HG03103 (cell line): Measurements from ENCODE around the gene TPST1.
"Not testable (repeated sequence)": the region's sequence is repeated elsewhere in the genome, so short reads cannot be mapped to it uniquely, and the experiment has no call there.

ENCODE experiments used
- ATAC-seq: cut with Tn5 transposase; IDR thresholded peaks from one replicate; pipeline ENCODE4 v1.9.1; 2021; ENCODE audit warnings: low read depth; ENCODE audit not compliant: unreplicated experiment

Gene TPST1

GRCh38 chr7:66324985-66325384 is 119.9 kb downstream of the TPST1 start:
- ATAC-seq, result not testable (repeated sequence)

DNA sequence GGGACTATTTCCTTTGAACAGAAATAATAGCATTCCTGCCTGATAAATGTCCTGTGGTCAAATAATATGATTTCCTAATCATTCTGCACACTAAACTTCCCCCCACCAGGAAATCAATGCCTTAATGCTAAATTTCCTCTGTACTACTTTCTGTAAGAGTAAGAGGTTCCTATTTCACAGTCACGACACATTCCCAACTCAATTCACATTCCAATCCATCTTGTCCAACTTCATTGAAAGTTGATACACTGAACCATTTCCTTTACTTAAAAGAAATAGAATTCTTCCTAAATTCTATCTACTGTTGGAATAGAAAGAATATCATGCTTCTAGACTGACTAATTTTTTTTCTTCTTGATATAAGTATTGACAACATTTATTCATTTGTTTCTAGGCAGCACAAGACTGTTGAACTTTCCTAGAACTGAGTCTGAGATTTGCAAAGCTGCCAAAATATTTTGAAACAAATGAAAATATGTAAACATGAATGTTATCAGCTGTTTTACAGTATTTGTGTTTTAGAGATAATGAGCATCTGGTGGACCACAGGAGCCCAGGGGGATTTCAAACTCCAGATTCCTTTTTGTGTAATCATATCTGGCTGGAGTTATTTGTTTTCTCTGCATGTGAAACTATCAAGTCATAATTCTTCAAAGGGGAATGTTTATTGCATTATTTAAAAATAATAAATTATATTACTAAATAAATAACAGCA is 121.5 kb downstream of the TPST1 start:
- ATAC-seq, result no peak

GRCh38 chr7:66330961-66331360 is 125.8 kb downstream of the TPST1 start:
- no peak for ATAC-seq

DNA sequence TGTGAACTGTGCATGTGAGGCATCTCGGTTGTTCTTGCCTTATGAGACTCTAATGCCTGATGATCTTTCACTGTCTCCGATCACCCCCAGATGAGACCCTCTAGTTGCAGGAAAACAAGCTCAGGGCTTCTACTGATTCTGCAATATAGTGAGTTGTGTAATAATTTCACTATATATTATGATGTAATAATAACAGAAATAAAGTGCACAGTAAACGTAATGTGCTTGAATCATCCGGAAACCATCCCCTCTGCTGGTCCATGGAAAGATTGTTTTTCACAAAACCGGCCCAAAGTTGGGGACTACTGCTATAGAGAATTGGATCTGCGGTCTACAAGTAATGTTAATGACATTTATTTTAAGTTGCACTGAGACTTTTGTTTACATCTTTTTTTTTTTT is 126.7 kb downstream of the TPST1 start:
- ATAC-seq, result no peak

DNA sequence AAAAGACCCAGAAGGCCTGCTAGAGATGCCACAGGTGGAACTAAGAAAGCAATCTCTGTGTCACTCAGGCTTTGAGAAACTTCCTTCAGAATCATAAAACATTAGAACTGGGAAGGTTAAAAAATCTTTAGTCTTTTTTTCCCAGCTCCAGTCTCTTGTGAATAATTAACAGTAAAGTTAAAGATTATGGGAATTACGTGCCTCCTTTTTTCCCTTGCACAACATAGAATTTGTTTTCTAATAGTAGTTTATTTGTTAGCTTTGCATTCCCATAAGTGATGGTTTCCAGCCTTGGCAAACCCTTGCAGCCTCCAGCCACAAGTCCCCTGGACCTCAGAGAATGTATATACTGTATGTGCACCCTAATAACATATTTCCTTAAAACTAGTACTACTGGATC is 128.3 kb downstream of the TPST1 start:
- ATAC-seq, result no peak

DNA sequence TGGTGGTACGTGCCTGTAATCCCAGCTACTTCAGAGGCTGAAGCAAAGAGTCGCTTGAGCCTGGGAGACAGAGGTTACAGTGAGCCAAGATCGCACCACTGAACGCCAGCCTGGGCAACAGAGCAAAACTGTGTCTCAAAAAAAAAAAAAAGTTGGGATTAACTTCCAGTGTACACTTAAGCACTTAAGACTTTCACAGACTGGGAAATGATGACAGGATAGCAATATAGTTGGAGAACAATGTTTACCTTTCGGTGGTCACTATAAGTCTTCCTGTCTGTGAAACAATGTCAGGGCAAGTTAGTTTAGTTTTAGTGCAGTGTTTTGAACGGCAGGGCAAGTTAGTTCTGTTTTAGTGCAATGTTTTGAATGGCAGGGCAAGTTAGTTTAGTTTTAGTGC is 130.2 kb downstream of the TPST1 start:
- no peak for ATAC-seq

- no peak for ATAC-seq
Observed at GRCh38 chr7:66336760-66337159, 131.6 kb downstream of the TPST1 start.

- ATAC-seq, result no peak
Observed at GRCh38 chr7:66339141-66339540, 134.0 kb downstream of the TPST1 start.

- ATAC-seq, result no peak
Observed at GRCh38 chr7:66344166-66344565, 139.0 kb downstream of the TPST1 start.

GRCh38 chr7:66348531-66348930 is 143.4 kb downstream of the TPST1 start:
- ATAC-seq, result no peak

DNA sequence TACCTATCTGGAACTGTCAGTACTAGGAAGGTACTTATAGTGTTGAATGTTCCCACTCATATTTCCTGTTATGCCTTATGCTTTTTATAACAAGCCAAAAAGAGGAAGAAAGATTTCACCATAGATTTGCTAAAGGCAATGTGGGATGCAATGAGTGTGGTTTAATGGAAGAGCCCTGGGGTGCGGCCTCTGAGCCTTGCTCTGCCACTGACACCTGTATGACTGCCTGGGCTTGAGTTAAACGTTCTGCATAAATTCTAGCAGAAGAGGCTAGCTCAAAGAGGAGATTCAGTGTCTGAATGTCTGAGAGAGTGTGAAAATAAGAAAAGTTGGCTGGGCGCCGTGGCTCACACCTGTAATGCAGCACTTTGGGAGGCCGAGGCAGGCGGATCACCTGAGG is 143.8 kb downstream of the TPST1 start:
- ATAC-seq, result no peak

DNA sequence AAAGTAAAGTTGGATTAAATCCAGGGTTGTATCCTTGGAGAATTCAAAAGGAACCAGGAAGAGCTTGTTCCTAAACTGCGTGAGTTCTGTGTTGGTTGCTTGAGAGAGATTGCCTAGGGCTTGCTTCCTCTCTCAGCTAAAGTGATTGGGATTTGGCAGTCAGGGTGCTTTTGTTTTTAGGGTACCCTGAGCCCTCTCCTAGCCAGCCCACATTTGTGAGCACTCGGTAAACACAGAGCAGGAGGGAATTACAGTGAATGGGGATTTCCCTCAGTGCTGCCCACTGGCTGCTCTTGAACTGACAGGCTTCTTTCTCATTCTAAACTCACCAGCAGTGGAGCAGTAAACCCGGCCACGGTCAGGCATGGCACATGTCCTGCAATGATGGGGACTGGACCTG is 146.9 kb downstream of the TPST1 start:
- ATAC-seq, result no peak

DNA sequence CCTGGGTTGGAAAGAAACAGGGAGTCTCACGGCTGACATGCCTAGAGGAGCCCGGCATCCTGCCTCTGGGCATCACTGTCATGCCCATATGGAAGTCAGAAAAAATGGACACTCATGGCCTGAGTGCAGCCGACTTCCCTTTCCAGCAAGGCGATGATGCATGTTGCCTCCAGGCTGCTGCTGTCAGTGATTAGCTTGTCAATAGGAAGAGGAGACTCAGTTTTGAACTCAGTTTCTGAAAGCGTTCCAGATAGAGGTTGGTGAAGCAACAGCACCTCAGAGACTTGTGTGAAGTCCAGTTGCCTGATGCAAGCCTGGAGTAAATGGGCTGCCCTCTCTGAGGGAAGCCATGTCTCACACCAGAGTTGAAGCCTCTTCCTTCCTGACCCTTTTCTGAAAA is 148.4 kb downstream of the TPST1 start:
- no peak for ATAC-seq

GRCh38 chr7:66355756-66356155 is 150.6 kb downstream of the TPST1 start:
- ATAC-seq, result no peak

DNA sequence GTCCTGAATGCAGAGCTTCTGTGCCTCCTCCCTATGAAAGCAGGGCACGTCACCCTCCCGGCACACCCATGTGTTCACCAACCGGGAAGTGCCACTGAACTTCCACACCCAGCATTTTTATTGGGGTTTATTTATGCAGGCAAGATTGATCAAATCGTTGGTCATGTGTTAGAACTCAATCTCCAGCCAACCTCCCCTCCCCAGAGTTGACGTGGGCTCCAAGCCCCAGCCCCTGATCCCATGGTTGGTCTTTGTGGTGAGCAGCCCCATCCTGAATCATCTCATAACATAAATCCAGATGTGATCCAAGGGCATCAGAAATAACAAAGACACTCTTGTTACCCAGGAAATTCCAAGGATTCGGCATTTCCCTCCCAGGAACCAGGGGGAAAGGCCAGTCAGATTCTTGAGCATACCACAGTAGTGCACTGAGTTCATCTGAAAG is 151.2 kb downstream of the TPST1 start:
- no peak for ATAC-seq

- ATAC-seq, result no peak
Observed at GRCh38 chr7:66357087-66357486, 152.0 kb downstream of the TPST1 start.

DNA sequence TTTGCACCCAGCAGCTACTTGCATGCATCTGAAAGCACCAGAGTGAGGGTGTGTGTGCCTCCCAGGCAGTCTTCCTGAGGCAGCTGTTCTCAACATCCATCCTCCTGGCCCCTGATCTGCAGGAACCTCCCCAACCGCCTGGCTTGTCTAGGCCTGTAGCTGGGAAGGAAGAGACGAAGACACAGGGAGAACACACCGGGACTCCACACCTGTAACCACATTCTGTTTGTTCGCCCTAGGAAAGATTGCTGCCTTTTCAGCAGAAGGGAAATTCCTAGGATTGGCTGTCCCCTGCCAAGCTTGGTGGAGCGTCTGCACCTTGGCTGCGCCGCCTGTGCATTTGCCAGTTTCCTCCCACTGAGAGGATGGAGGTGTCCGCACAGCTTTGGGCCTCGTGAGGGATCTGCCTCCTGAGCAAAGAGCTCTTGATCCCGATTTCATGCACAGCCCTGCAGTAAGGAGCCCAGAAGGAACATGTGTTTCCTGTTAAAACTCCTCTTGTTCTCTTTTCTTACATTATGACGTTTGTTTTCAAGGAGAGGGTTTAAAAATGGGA is 154.6 kb downstream of the TPST1 start:
- ATAC-seq, result no peak

DNA sequence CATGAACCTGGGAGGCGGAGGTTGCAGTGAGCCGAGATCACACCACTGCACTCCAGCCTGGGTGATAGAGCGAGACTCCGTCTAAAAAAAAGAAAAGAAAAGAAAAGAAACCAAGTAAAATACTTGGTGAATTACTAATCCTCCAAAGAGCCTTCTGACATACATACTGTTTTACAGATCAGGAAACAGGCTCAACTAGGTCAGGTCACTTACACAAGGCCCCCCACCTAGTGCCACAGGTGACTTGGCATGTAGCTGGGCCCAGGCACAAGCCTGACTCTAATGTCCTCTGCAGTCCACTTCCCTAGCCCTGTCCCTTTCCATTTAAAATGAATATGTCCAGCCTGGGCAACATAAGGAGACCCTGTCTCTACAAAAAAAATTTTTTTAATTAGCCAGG is 157.0 kb downstream of the TPST1 start:
- ATAC-seq, result no peak

DNA sequence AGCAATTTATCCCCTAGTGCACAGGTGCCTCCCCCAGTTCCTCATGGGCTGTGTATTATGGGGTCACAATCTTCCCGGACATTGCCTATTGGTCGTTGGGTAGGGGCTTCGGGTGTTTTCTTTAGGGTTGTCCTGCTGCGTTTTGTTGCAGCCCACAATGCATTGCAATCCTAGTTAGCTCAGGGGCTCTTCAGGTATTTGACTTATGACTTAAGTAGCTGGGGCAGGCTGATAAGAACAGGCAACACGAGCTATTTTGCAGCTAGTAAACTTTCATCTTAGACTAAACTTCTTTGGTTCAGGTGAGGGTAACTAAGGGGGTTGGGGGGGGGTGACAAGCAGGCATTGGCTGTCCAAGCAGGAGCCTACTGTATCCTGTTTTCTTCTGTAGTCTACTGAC is 158.5 kb downstream of the TPST1 start:
- ATAC-seq, result no peak

- ATAC-seq, result not testable (repeated sequence)
Observed at GRCh38 chr7:66365031-66365430, 159.9 kb downstream of the TPST1 start.

DNA sequence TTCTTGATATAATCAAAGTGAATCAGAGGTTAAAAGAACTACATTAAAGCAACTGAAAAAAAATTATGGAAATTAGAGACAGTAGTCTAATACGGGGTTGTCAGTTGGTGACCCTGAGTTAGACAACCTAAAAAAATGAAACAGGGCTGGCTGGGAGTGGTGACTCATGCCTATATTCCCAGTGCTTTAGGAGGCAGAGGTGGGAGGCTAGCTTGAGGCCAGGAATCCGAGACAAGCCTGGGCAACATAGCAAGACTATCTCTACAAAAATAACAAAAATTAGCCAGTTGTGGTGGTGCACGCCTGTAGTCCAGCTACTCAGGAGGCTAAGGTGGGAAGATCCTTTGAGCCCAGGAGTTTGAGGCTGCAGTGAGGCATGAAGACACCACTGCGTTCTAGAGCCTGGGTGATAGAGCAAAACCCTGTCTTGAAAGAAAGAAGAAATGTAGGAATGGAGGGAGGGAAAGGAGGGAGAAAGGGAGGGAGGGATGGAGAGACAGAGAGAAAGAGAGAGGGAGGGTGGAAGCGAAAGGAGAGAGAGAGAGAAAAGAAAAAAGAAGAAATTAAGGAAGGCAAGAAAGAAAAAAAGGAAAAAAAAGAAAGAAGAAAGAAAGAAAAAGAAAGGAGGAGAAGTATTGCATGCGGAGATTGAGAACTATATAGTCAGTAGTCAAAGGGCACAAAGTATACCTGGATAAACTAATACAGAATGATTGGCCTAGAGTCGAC is 166.1 kb downstream of the TPST1 start:
- ATAC-seq, result no peak
